Activated gamma-delta T cell treated with Interleukin-2 at 50 U/mL for 16 hours (primary cell): ENCODE results near the gene KCNIP1.

ENCODE experiments used
- DNase-seq: peaks from one replicate; pipeline ENCODE4 v3.0.0-alpha.2; 2020

KCNIP1 gene

GRCh38 chr5:170483701-170484458 is 19.9 kb upstream of the KCNIP1 start:
- no peak for DNase-seq

- no peak for DNase-seq
Measured at GRCh38 chr5:170484459-170484831, 19.4 kb upstream of the KCNIP1 start.

GRCh38 chr5:170484847-170485615 is 18.8 kb upstream of the KCNIP1 start:
- no peak for DNase-seq

GRCh38 chr5:170485616-170485911 is 18.3 kb upstream of the KCNIP1 start:
- DNase-seq = no peak

- DNase-seq = no peak
Measured at GRCh38 chr5:170486371-170486770, 17.4 kb upstream of the KCNIP1 start.

- no peak for DNase-seq
Measured at GRCh38 chr5:170488570-170488969, 15.2 kb upstream of the KCNIP1 start.

- no peak for DNase-seq
Measured at GRCh38 chr5:170489199-170489598, 14.6 kb upstream of the KCNIP1 start.

- DNase-seq = no peak
Measured at GRCh38 chr5:170490381-170490780, 13.4 kb upstream of the KCNIP1 start.

- DNase-seq = no peak
Measured at GRCh38 chr5:170491479-170491878, 12.3 kb upstream of the KCNIP1 start.

GRCh38 chr5:170493028-170493820 is 10.6 kb upstream of the KCNIP1 start:
- no peak for DNase-seq

- DNase-seq = no peak
Measured at GRCh38 chr5:170494041-170494440, 9.8 kb upstream of the KCNIP1 start.

- no peak for DNase-seq
Measured at GRCh38 chr5:170495825-170496661, 7.8 kb upstream of the KCNIP1 start.

- no peak for DNase-seq
Measured at GRCh38 chr5:170496662-170497028, 7.2 kb upstream of the KCNIP1 start.

- no peak for DNase-seq
Measured at GRCh38 chr5:170497311-170498038, 6.3 kb upstream of the KCNIP1 start.

- no peak for DNase-seq
Measured at GRCh38 chr5:170498811-170499351, 4.9 kb upstream of the KCNIP1 start.

- no peak for DNase-seq
Measured at GRCh38 chr5:170499621-170500020, 4.2 kb upstream of the KCNIP1 start.

GRCh38 chr5:170501361-170501760 is 2.5 kb upstream of the KCNIP1 start:
- DNase-seq = no peak

GRCh38 chr5:170501931-170502330 is 1.9 kb upstream of the KCNIP1 start:
- no peak for DNase-seq

GRCh38 chr5:170504616-170505266 is 921 bp downstream of the KCNIP1 start:
- DNase-seq = no peak

- no peak for DNase-seq
Measured at GRCh38 chr5:170508036-170508435, 4.2 kb downstream of the KCNIP1 start.

GRCh38 chr5:170508660-170509347 is 5.0 kb downstream of the KCNIP1 start:
- DNase-seq = no peak
